Natural killer cell treated with Interleukin-12 subunit alpha and Interleukin-12 subunit beta and Interleukin-15 and Interleukin-18, amount 100 ng/mL, for 72 hours (primary cell): ENCODE results near the gene MEAK7. TPM values are rescaled to one million over a fixed set of nuclear protein-coding genes. Genes with fewer than 3 reads are reported as not detected.

ENCODE experiments used
- ATAC-seq, 2 donors: fragments of 150-1000 bp; cut with Tn5 transposase in 1 of 2; sonication (Bioruptor Pico), chemical (Tn5 transposase) in 1 of 2; 2 replicates each; pipeline ENCODE4 v1.10.0; 2021
- DNase-seq: peaks from one replicate; pipeline ENCODE4 v3.0.0; 2022; ENCODE audit warnings: low spot score
- H3K27ac Mint-ChIP-seq, 2 donors: 1 replicate in 1 of 2; 2 replicates in 1 of 2; pipeline ENCODE4 v1.8.0; 2022; ENCODE audit warnings: mixed read lengths in 2 of 2, mild to moderate bottlenecking in 1 of 2, moderate library complexity in 1 of 2
- H3K27me3 Mint-ChIP-seq, 2 donors: 1 replicate in 1 of 2; 2 replicates in 1 of 2; pipeline ENCODE4 v1.8.0; 2022; ENCODE audit warnings: mixed read lengths in 2 of 2
- H3K36me3 Mint-ChIP-seq: one replicate; pipeline ENCODE4 v1.8.0; 2022; ENCODE audit warnings: mixed read lengths
- H3K4me1 Mint-ChIP-seq, 2 donors: 1 replicate in 1 of 2; 2 replicates in 1 of 2; pipeline ENCODE4 v1.8.0; 2022; ENCODE audit warnings: low read depth in 2 of 2, mixed read lengths in 2 of 2, mild to moderate bottlenecking in 1 of 2
- H3K4me3 Mint-ChIP-seq: one replicate; pipeline ENCODE4 v1.8.0; 2022; ENCODE audit warnings: mixed read lengths
- H3K9me3 Mint-ChIP-seq: 2 replicates; pipeline ENCODE4 v1.8.0; 2022; ENCODE audit warnings: mixed read lengths
- total RNA-seq, 2 donors: library from RNA; stranded (reverse); gene quantifications; one replicate each; pipeline ENCODE4 v1.2.3, GENCODE V29; 2022

Gene MEAK7
- total RNA-seq, 2 donors from 2014 or later, result 9.4 to 10.0 TPM

GRCh38 chr16:84483882-84484565 is 20.4 kb downstream of the MEAK7 start:
- no peaks in the 10 kb centered on the region for H3K4me1 Mint-ChIP-seq
- H3K27me3 Mint-ChIP-seq, result no peaks in the 10 kb centered on the region
- H3K4me3 Mint-ChIP-seq, result no peak overlapping the region
- DNase-seq, result no peak
- no peak overlapping the region for H3K27ac Mint-ChIP-seq
- ATAC-seq, result no peak
- peaks cover 5% of the 10 kb centered on the region for H3K36me3 Mint-ChIP-seq
- no peaks in the 10 kb centered on the region for H3K9me3 Mint-ChIP-seq

GRCh38 chr16:84482951-84483881 is 21.2 kb downstream of the MEAK7 start:
- Mint-ChIP-seq H3K4me1 (no peaks in the 10 kb centered on the region), H3K9me3 (no peaks in the 10 kb centered on the region), H3K36me3 (no peaks in the 10 kb centered on the region), H3K27ac (no peak overlapping the region), H3K27me3 (no peaks in the 10 kb centered on the region), H3K4me3 (no peak overlapping the region)
- DNase-seq (peak; percentile 37), ATAC-seq (no peak)

- DNase-seq (peak; percentile 45), ATAC-seq (no peak)
- no peaks in the 10 kb centered on the region for H3K4me1 Mint-ChIP-seq
- no peaks in the 10 kb centered on the region for H3K27me3 Mint-ChIP-seq
- H3K9me3 Mint-ChIP-seq, result no peaks in the 10 kb centered on the region
- no peak overlapping the region for H3K27ac Mint-ChIP-seq
- no peak overlapping the region for H3K4me3 Mint-ChIP-seq
- H3K36me3 Mint-ChIP-seq, result no peaks in the 10 kb centered on the region
These were observed 22.2 kb downstream of the MEAK7 start for GRCh38 chr16:84482001-84482891.

- no peaks in the 10 kb centered on the region for H3K4me1 Mint-ChIP-seq
- no peaks in the 10 kb centered on the region for H3K9me3 Mint-ChIP-seq
- no peaks in the 10 kb centered on the region for H3K36me3 Mint-ChIP-seq
- no peak for ATAC-seq
- peak; percentile 46 for DNase-seq
- H3K27ac Mint-ChIP-seq, result no peak overlapping the region
- H3K27me3 Mint-ChIP-seq, result no peaks in the 10 kb centered on the region
- H3K4me3 Mint-ChIP-seq, result no peak overlapping the region
These were observed 23.3 kb downstream of the MEAK7 start for GRCh38 chr16:84481051-84481735.

- Mint-ChIP-seq H3K36me3 (no peaks in the 10 kb centered on the region), H3K4me3 (no peak overlapping the region), H3K27me3 (no peaks in the 10 kb centered on the region), H3K4me1 (no peaks in the 10 kb centered on the region), H3K9me3 (no peaks in the 10 kb centered on the region), H3K27ac (no peak overlapping the region)
- ATAC-seq (no peak), DNase-seq (peak; percentile 32)
These were observed 24.6 kb downstream of the MEAK7 start for GRCh38 chr16:84479716-84480450.

GRCh38 chr16:84478172-84478947 is 26.1 kb downstream of the MEAK7 start:
- Mint-ChIP-seq H3K9me3 (no peaks in the 10 kb centered on the region), H3K4me1 (no peaks in the 10 kb centered on the region), H3K27ac (no peak overlapping the region), H3K4me3 (no peak overlapping the region), H3K36me3 (no peaks in the 10 kb centered on the region), H3K27me3 (no peaks in the 10 kb centered on the region)
- DNase-seq (peak; percentile 28), ATAC-seq (no peak)

- Mint-ChIP-seq H3K27me3 (no peaks in the 10 kb centered on the region), H3K4me1 (no peaks in the 10 kb centered on the region), H3K4me3 (no peak overlapping the region), H3K9me3 (no peaks in the 10 kb centered on the region), H3K27ac (no peak overlapping the region), H3K36me3 (no peaks in the 10 kb centered on the region)
- DNase-seq (peak; percentile 26), ATAC-seq (no peak)
These were observed 26.8 kb downstream of the MEAK7 start for GRCh38 chr16:84477661-84478060.

GRCh38 chr16:84476401-84476800 is 28.1 kb downstream of the MEAK7 start:
- no peaks in the 10 kb centered on the region for H3K4me1 Mint-ChIP-seq
- no peak overlapping the region for H3K4me3 Mint-ChIP-seq
- DNase-seq (peak; percentile 35), ATAC-seq (no peak)
- H3K27me3 Mint-ChIP-seq, result no peaks in the 10 kb centered on the region
- H3K9me3 Mint-ChIP-seq, result peaks cover 2% of the 10 kb centered on the region
- H3K36me3 Mint-ChIP-seq, result no peaks in the 10 kb centered on the region
- no peak overlapping the region for H3K27ac Mint-ChIP-seq

GRCh38 chr16:84475643-84476240 is 28.7 kb downstream of the MEAK7 start:
- H3K36me3 Mint-ChIP-seq, result no peaks in the 10 kb centered on the region
- DNase-seq (peak; percentile 28), ATAC-seq (no peak)
- H3K27me3 Mint-ChIP-seq, result no peaks in the 10 kb centered on the region
- H3K4me1 Mint-ChIP-seq, result no peaks in the 10 kb centered on the region
- no peak overlapping the region for H3K4me3 Mint-ChIP-seq
- no peak overlapping the region for H3K27ac Mint-ChIP-seq
- peaks cover 2% of the 10 kb centered on the region for H3K9me3 Mint-ChIP-seq

GRCh38 chr16:84471966-84472365 is 32.5 kb downstream of the MEAK7 start:
- Mint-ChIP-seq H3K4me3 (no peak overlapping the region), H3K36me3 (peaks cover 9% of the 10 kb centered on the region), H3K4me1 (no peaks in the 10 kb centered on the region), H3K27ac (no peak overlapping the region), H3K9me3 (peaks cover 2% of the 10 kb centered on the region), H3K27me3 (no peaks in the 10 kb centered on the region)
- ATAC-seq (peak in 1 of 2 donors; percentile 31), DNase-seq (no peak)

- peak; percentile 22 for DNase-seq
- peaks cover 14% of the 10 kb centered on the region for H3K36me3 Mint-ChIP-seq
- H3K27me3 Mint-ChIP-seq, result no peaks in the 10 kb centered on the region
- H3K4me3 Mint-ChIP-seq, result no peak overlapping the region
- no peak overlapping the region for H3K27ac Mint-ChIP-seq
- peaks cover 2% of the 10 kb centered on the region for H3K9me3 Mint-ChIP-seq
- no peak for ATAC-seq
- no peaks in the 10 kb centered on the region for H3K4me1 Mint-ChIP-seq
These were observed 33.1 kb downstream of the MEAK7 start for GRCh38 chr16:84471316-84471715.

GRCh38 chr16:84467709-84468108 is 36.8 kb downstream of the MEAK7 start:
- Mint-ChIP-seq H3K4me1 (no peaks in the 10 kb centered on the region), H3K36me3 (peaks cover 22% of the 10 kb centered on the region), H3K27ac (no peak overlapping the region), H3K9me3 (peaks cover 2% of the 10 kb centered on the region), H3K27me3 (no peaks in the 10 kb centered on the region), H3K4me3 (no peak overlapping the region)
- ATAC-seq (no peak), DNase-seq (no peak)
